Naive B cell (primary cell): Measurements from ENCODE around the gene DNAH6. TPM values are rescaled to one million over a fixed set of nuclear protein-coding genes. Genes with fewer than 3 reads are reported as not detected.

Experiments used
- ATAC-seq, 2 donors: fragments of 150-1000 bp; cut with Tn5 transposase; 2 replicates each; pipeline ENCODE4 v1.10.0; 2021; ENCODE audit warnings: low read depth in 2 of 2, mild to moderate bottlenecking in 2 of 2, moderate library complexity in 2 of 2
- DNase-seq: peaks from one replicate; pipeline ENCODE4 v3.0.0; 2022
- H3K27ac Mint-ChIP-seq, 6 donors: one replicate each; pipeline ENCODE4 v1.8.0; 2020 to 2022; ENCODE audit warnings: mild to moderate bottlenecking in 6 of 6, mixed read lengths in 6 of 6, moderate library complexity in 5 of 6, inconsistent platforms in 2 of 6
- H3K27me3 Mint-ChIP-seq, 3 donors: one replicate each; pipeline ENCODE4 v1.8.0; 2021 to 2022; ENCODE audit warnings: mixed read lengths in 3 of 3, mild to moderate bottlenecking in 1 of 3
- H3K36me3 Mint-ChIP-seq, 2 donors: one replicate each; pipeline ENCODE4 v1.8.0; 2020 to 2022; ENCODE audit warnings: mixed read lengths in 2 of 2, inconsistent platforms in 1 of 2, mild to moderate bottlenecking in 1 of 2
- H3K4me1 Mint-ChIP-seq, 3 donors: one replicate each; pipeline ENCODE4 v1.8.0; 2020 to 2022; ENCODE audit warnings: mixed read lengths in 3 of 3, inconsistent platforms in 1 of 3, mild to moderate bottlenecking in 1 of 3, moderate library complexity in 1 of 3
- H3K4me3 Mint-ChIP-seq, 8 donors: one replicate each; pipeline ENCODE4 v1.8.0; 2020 to 2022; ENCODE audit warnings: mild to moderate bottlenecking in 8 of 8, mixed read lengths in 8 of 8, moderate library complexity in 8 of 8, inconsistent platforms in 2 of 8
- H3K9me3 Mint-ChIP-seq, 7 donors: one replicate each; pipeline ENCODE4 v1.8.0; 2020 to 2022; ENCODE audit warnings: mixed read lengths in 7 of 7, mild to moderate bottlenecking in 5 of 7, inconsistent platforms in 2 of 7, moderate library complexity in 1 of 7
- polyA plus RNA-seq, 6 donors: library from polyadenylated mRNA; unstranded; fragments of 300-500 nt; fragmentation: Illumina TruSeq; gene quantifications; one replicate each; pipeline ENCODE4 v1.2.3, GENCODE V29; 2021; ENCODE audit warnings: low read depth in 6 of 6

Gene DNAH6
- polyA plus RNA-seq, 6 donors from 2014 or later, result 0.23 to 0.69 (median 0.60) TPM; not detected in 2

- Mint-ChIP-seq H3K4me1 (peaks cover 15 to 50% (median 23%) of the 10 kb centered on the region in 3 donors), H3K27me3 (peaks cover 0 to 17% (median 0%) of the 10 kb centered on the region in 3 donors), H3K4me3 (peak overlapping the region in 4 of 8 donors; percentile 37 to 58 (median 48)), H3K9me3 (peaks cover 0 to 2% (median 0%) of the 10 kb centered on the region in 7 donors), H3K36me3 (peaks cover 0 to 4% of the 10 kb centered on the region in 2 donors), H3K27ac (peak overlapping the region in 5 of 6 donors; percentile 44 to 94 (median 85))
- ATAC-seq (no peak), DNase-seq (no peak)
These were observed 300.2 kb downstream of the DNAH6 start for GRCh38 chr2:84816426-84817026.

GRCh38 chr2:84817239-84817655 lies 300.9 kb downstream of the DNAH6 start:
- Mint-ChIP-seq H3K9me3 (peaks cover 0 to 2% (median 0%) of the 10 kb centered on the region in 7 donors), H3K36me3 (peaks cover 0 to 4% of the 10 kb centered on the region in 2 donors), H3K27me3 (peaks cover 0 to 10% (median 0%) of the 10 kb centered on the region in 3 donors), H3K4me3 (peak overlapping the region in 5 of 8 donors; percentile 27 to 47 (median 38)), H3K4me1 (peaks cover 15 to 50% (median 23%) of the 10 kb centered on the region in 3 donors), H3K27ac (peak overlapping the region; percentile 17 to 94 (median 78))
- DNase-seq (peak; percentile 19), ATAC-seq (peak; percentile 76 to 79)

- H3K27ac Mint-ChIP-seq, result peak overlapping the region in 1 of 6 donors; percentile 44
- peaks cover 0 to 2% (median 0%) of the 10 kb centered on the region in 7 donors for H3K9me3 Mint-ChIP-seq
- no peaks in the 10 kb centered on the region for H3K36me3 Mint-ChIP-seq
- H3K4me3 Mint-ChIP-seq, result no peak overlapping the region
- peaks cover 10 to 32% (median 16%) of the 10 kb centered on the region in 3 donors for H3K4me1 Mint-ChIP-seq
- no peak for DNase-seq
- H3K27me3 Mint-ChIP-seq, result no peaks in the 10 kb centered on the region
- no peak for ATAC-seq
These were observed 305.5 kb downstream of the DNAH6 start for GRCh38 chr2:84821806-84822205.

- peaks cover 0 to 21% (median 4%) of the 10 kb centered on the region in 3 donors for H3K4me1 Mint-ChIP-seq
These were observed 306.9 kb downstream of the DNAH6 start for GRCh38 chr2:84823229-84823628.

GRCh38 chr2:84823788-84824187 lies 307.5 kb downstream of the DNAH6 start:
- Mint-ChIP-seq H3K36me3 (no peaks in the 10 kb centered on the region), H3K27me3 (no peaks in the 10 kb centered on the region), H3K4me3 (no peak overlapping the region), H3K27ac (peak overlapping the region in 1 of 6 donors; percentile 49), H3K9me3 (no peaks in the 10 kb centered on the region), H3K4me1 (peaks cover 0 to 16% (median 0%) of the 10 kb centered on the region in 3 donors)
- DNase-seq (no peak), ATAC-seq (no peak)

More at GRCh38 chr2:84823229-84823628, 306.9 kb downstream of the DNAH6 start:
- Mint-ChIP-seq H3K9me3 (no peaks in the 10 kb centered on the region), H3K4me3 (no peak overlapping the region), H3K27me3 (no peaks in the 10 kb centered on the region), H3K27ac (peak overlapping the region in 2 of 6 donors; percentile 1 to 94), H3K36me3 (no peaks in the 10 kb centered on the region)
- ATAC-seq (no peak), DNase-seq (no peak)

- Mint-ChIP-seq H3K4me1 (peaks cover 10 to 21% (median 16%) of the 10 kb centered on the region in 3 donors), H3K27me3 (no peaks in the 10 kb centered on the region), H3K27ac (peak overlapping the region in 1 of 6 donors; percentile 70), H3K4me3 (no peak overlapping the region), H3K36me3 (no peaks in the 10 kb centered on the region), H3K9me3 (no peaks in the 10 kb centered on the region)
- ATAC-seq (no peak), DNase-seq (no peak)
These were observed 311.8 kb downstream of the DNAH6 start for GRCh38 chr2:84827978-84828575.

GRCh38 chr2:84829693-84830092 lies 313.4 kb downstream of the DNAH6 start:
- Mint-ChIP-seq H3K27me3 (no peaks in the 10 kb centered on the region), H3K36me3 (no peaks in the 10 kb centered on the region), H3K4me1 (peaks cover 19 to 32% (median 26%) of the 10 kb centered on the region in 3 donors), H3K9me3 (no peaks in the 10 kb centered on the region), H3K27ac (no peak overlapping the region), H3K4me3 (no peak overlapping the region)
- DNase-seq (no peak), ATAC-seq (no peak)

- H3K4me1 Mint-ChIP-seq, result peaks cover 19 to 32% (median 26%) of the 10 kb centered on the region in 3 donors
- no peaks in the 10 kb centered on the region for H3K9me3 Mint-ChIP-seq
- no peak overlapping the region for H3K4me3 Mint-ChIP-seq
- ATAC-seq, result no peak
- H3K27ac Mint-ChIP-seq, result no peak overlapping the region
- no peaks in the 10 kb centered on the region for H3K36me3 Mint-ChIP-seq
- no peaks in the 10 kb centered on the region for H3K27me3 Mint-ChIP-seq
- no peak for DNase-seq
These were observed 313.8 kb downstream of the DNAH6 start for GRCh38 chr2:84830095-84830494.

GRCh38 chr2:84830758-84831500 lies 314.6 kb downstream of the DNAH6 start:
- Mint-ChIP-seq H3K27me3 (no peaks in the 10 kb centered on the region), H3K4me3 (peak overlapping the region in 3 of 8 donors; percentile 2 to 59 (median 20)), H3K9me3 (peaks cover 0 to 4% (median 3%) of the 10 kb centered on the region in 7 donors), H3K4me1 (peaks cover 19 to 32% (median 26%) of the 10 kb centered on the region in 3 donors), H3K27ac (peak overlapping the region in 3 of 6 donors; percentile 10 to 78 (median 65)), H3K36me3 (peaks cover 4 to 5% of the 10 kb centered on the region in 2 donors)
- no peak for ATAC-seq
- no peak for DNase-seq

- peak overlapping the region in 5 of 6 donors; percentile 78 to 94 (median 88) for H3K27ac Mint-ChIP-seq
- peaks cover 19 to 32% (median 26%) of the 10 kb centered on the region in 3 donors for H3K4me1 Mint-ChIP-seq
- peak; percentile 45 for DNase-seq
These were observed 316.6 kb downstream of the DNAH6 start for GRCh38 chr2:84832772-84833461.

GRCh38 chr2:84833481-84834150 lies 317.3 kb downstream of the DNAH6 start:
- no peak for ATAC-seq
- no peaks in the 10 kb centered on the region for H3K27me3 Mint-ChIP-seq
- H3K4me1 Mint-ChIP-seq, result peaks cover 19 to 32% (median 26%) of the 10 kb centered on the region in 3 donors
- H3K9me3 Mint-ChIP-seq, result peaks cover 4 to 18% (median 13%) of the 10 kb centered on the region in 7 donors
- DNase-seq, result no peak
- peak overlapping the region in 5 of 6 donors; percentile 37 to 96 (median 90) for H3K27ac Mint-ChIP-seq
- H3K4me3 Mint-ChIP-seq, result peak overlapping the region in 6 of 8 donors; percentile 51 to 77 (median 65)
- peaks cover 12 to 30% of the 10 kb centered on the region in 2 donors for H3K36me3 Mint-ChIP-seq

More at GRCh38 chr2:84832772-84833461, 316.6 kb downstream of the DNAH6 start:
- Mint-ChIP-seq H3K4me3 (peak overlapping the region; percentile 31 to 82 (median 65)), H3K9me3 (peaks cover 4 to 18% (median 13%) of the 10 kb centered on the region in 7 donors), H3K36me3 (peaks cover 7 to 23% of the 10 kb centered on the region in 2 donors), H3K27me3 (no peaks in the 10 kb centered on the region)
- ATAC-seq, result peak; percentile 89 to 90

- Mint-ChIP-seq H3K4me3 (no peak overlapping the region), H3K27ac (no peak overlapping the region), H3K27me3 (no peaks in the 10 kb centered on the region), H3K36me3 (peaks cover 13 to 44% of the 10 kb centered on the region in 2 donors), H3K4me1 (peaks cover 20 to 40% (median 34%) of the 10 kb centered on the region in 3 donors), H3K9me3 (peaks cover 4 to 18% (median 13%) of the 10 kb centered on the region in 7 donors)
- ATAC-seq, result no peak
- no peak for DNase-seq
These were observed 319.9 kb downstream of the DNAH6 start for GRCh38 chr2:84836215-84836614.
